Activated T-helper 1 cell treated with anti-CD3 and anti-CD28 coated beads, Interleukin-12 subunit alpha, Interleukin-12 subunit beta, Interleukin-2, Interleukin-4 antibody, amounts not matched to agents 30 ng/mL and 10 ng/mL and 1 ng/mL, durations not matched to agents 14 hours and 24 hours and 36 hours (primary cell): ENCODE results near the gene KCNB1. TPM values are rescaled to one million over a fixed set of nuclear protein-coding genes. Genes with fewer than 3 reads are reported as not detected.

Source experiments
- DNase-seq: peaks from one replicate; pipeline ENCODE4 v3.0.0; 2021; ENCODE audit warnings: low spot score
- H3K27ac Mint-ChIP-seq: one replicate; pipeline ENCODE4 v1.8.0; 2021; ENCODE audit warnings: mild to moderate bottlenecking, mixed read lengths
- H3K27me3 Mint-ChIP-seq: one replicate; pipeline ENCODE4 v1.8.0; 2022; ENCODE audit warnings: mild to moderate bottlenecking, moderate library complexity, mixed read lengths; ENCODE audit not compliant: insufficient read depth
- H3K36me3 Mint-ChIP-seq: one replicate; pipeline ENCODE4 v1.8.0; 2021; ENCODE audit warnings: low read depth, mixed read lengths
- H3K4me1 Mint-ChIP-seq: one replicate; pipeline ENCODE4 v1.8.0; 2021; ENCODE audit warnings: low read depth, mixed read lengths
- H3K4me3 Mint-ChIP-seq: one replicate; pipeline ENCODE4 v1.8.0; 2021; ENCODE audit warnings: mild to moderate bottlenecking, moderate library complexity, mixed read lengths
- H3K9me3 Mint-ChIP-seq: one replicate; pipeline ENCODE4 v1.8.0; 2021; ENCODE audit warnings: mixed read lengths
- intact Hi-C: fragments of 100-400 bp; cut with micrococcal nuclease; formaldehyde crosslinking; loops from one replicate; pipeline ENCODE4 v1.15.1; 2024
- total RNA-seq: library from RNA; stranded (reverse); gene quantifications from 2 replicates; pipeline ENCODE4 v1.2.3, GENCODE V29; 2022

The KCNB1 gene
- total RNA-seq, 1 donor from 2014 or later = 0.08 TPM

- DNase-seq = no peak
- Mint-ChIP-seq H3K27ac (no peak overlapping the region), H3K4me1 (peaks cover 3% of the 10 kb centered on the region), H3K4me3 (no peak overlapping the region), H3K27me3 (peaks cover 31% of the 10 kb centered on the region), H3K9me3 (no peaks in the 10 kb centered on the region), H3K36me3 (no peaks in the 10 kb centered on the region)
- intact Hi-C loops = no loop called here
These were observed 7.2 kb upstream of the KCNB1 start for GRCh38 chr20:49489688-49490087.

GRCh38 chr20:49486064-49486463 is 3.6 kb upstream of the KCNB1 start:
- intact Hi-C loops = no loop called here
- Mint-ChIP-seq H3K9me3 (no peaks in the 10 kb centered on the region), H3K27ac (no peak overlapping the region), H3K4me3 (no peak overlapping the region), H3K36me3 (no peaks in the 10 kb centered on the region), H3K27me3 (peaks cover 42% of the 10 kb centered on the region), H3K4me1 (peaks cover 9% of the 10 kb centered on the region)
- DNase-seq = no peak

GRCh38 chr20:49485563-49485962 is 3.1 kb upstream of the KCNB1 start:
- intact Hi-C loops = no loop called here
- Mint-ChIP-seq H3K4me1 (peaks cover 9% of the 10 kb centered on the region), H3K9me3 (no peaks in the 10 kb centered on the region), H3K36me3 (no peaks in the 10 kb centered on the region), H3K4me3 (no peak overlapping the region), H3K27me3 (peaks cover 43% of the 10 kb centered on the region), H3K27ac (no peak overlapping the region)
- no peak for DNase-seq

- Mint-ChIP-seq H3K27ac (peak overlapping the region; percentile 66), H3K27me3 (peaks cover 48% of the 10 kb centered on the region), H3K36me3 (no peaks in the 10 kb centered on the region), H3K4me3 (peak overlapping the region; percentile 85), H3K9me3 (no peaks in the 10 kb centered on the region), H3K4me1 (peaks cover 9% of the 10 kb centered on the region)
- DNase-seq = peak; percentile 67
- intact Hi-C loops = loop anchor here (1.0 to 5.0 kb wide), 4 partner anchors 50 to 150 kb away; no protein-coding TSS in a partner anchor
These were observed 2.0 kb upstream of the KCNB1 start for GRCh38 chr20:49484180-49485140.

- DNase-seq = no peak
- Mint-ChIP-seq H3K27me3 (peaks cover 50% of the 10 kb centered on the region), H3K27ac (no peak overlapping the region), H3K4me3 (no peak overlapping the region), H3K9me3 (no peaks in the 10 kb centered on the region), H3K4me1 (peaks cover 9% of the 10 kb centered on the region), H3K36me3 (no peaks in the 10 kb centered on the region)
- intact Hi-C loops = loop anchor here (1.0 to 5.0 kb wide), 4 partner anchors 51 to 149 kb away; no protein-coding TSS in a partner anchor
These were observed 1.2 kb upstream of the KCNB1 start for GRCh38 chr20:49483696-49484123.

- intact Hi-C loops = loop anchor here (5.0 kb wide), 1 partner anchor 124 kb away; no protein-coding TSS in a partner anchor
- DNase-seq = no peak
These were observed 689 bp upstream of the KCNB1 start for GRCh38 chr20:49483018-49483695.

GRCh38 chr20:49482173-49482572 is 295 bp downstream of the KCNB1 start:
- Mint-ChIP-seq H3K27ac (no peak overlapping the region), H3K4me3 (no peak overlapping the region), H3K36me3 (no peaks in the 10 kb centered on the region), H3K27me3 (peaks cover 47% of the 10 kb centered on the region), H3K9me3 (no peaks in the 10 kb centered on the region), H3K4me1 (peaks cover 9% of the 10 kb centered on the region)
- no peak for DNase-seq
- intact Hi-C loops = loop anchor here (5.0 kb wide), 1 partner anchor 125 kb away; no protein-coding TSS in a partner anchor

More at GRCh38 chr20:49483018-49483695, 689 bp upstream of the KCNB1 start:
- Mint-ChIP-seq H3K4me3 (no peak overlapping the region), H3K36me3 (no peaks in the 10 kb centered on the region), H3K9me3 (no peaks in the 10 kb centered on the region), H3K27ac (no peak overlapping the region), H3K27me3 (peaks cover 46% of the 10 kb centered on the region), H3K4me1 (peaks cover 9% of the 10 kb centered on the region)

GRCh38 chr20:49481116-49481515 is 1.4 kb downstream of the KCNB1 start:
- peaks cover 9% of the 10 kb centered on the region for H3K4me1 Mint-ChIP-seq
- H3K27ac Mint-ChIP-seq = no peak overlapping the region
- no peak overlapping the region for H3K4me3 Mint-ChIP-seq
- intact Hi-C loops = loop anchor here (5.0 kb wide), 1 partner anchor 126 kb away; no protein-coding TSS in a partner anchor
- peaks cover 45% of the 10 kb centered on the region for H3K27me3 Mint-ChIP-seq
- DNase-seq = no peak
- H3K36me3 Mint-ChIP-seq = no peaks in the 10 kb centered on the region
- H3K9me3 Mint-ChIP-seq = no peaks in the 10 kb centered on the region

- H3K4me1 Mint-ChIP-seq = peaks cover 9% of the 10 kb centered on the region
- intact Hi-C loops = loop anchor here (5.0 kb wide), 1 partner anchor 127 kb away; no protein-coding TSS in a partner anchor
- H3K27me3 Mint-ChIP-seq = peaks cover 42% of the 10 kb centered on the region
- no peak for DNase-seq
- H3K4me3 Mint-ChIP-seq = no peak overlapping the region
- no peaks in the 10 kb centered on the region for H3K9me3 Mint-ChIP-seq
- H3K36me3 Mint-ChIP-seq = no peaks in the 10 kb centered on the region
- no peak overlapping the region for H3K27ac Mint-ChIP-seq
These were observed 2.2 kb downstream of the KCNB1 start for GRCh38 chr20:49480236-49480635.

- no peaks in the 10 kb centered on the region for H3K9me3 Mint-ChIP-seq
- no peaks in the 10 kb centered on the region for H3K36me3 Mint-ChIP-seq
- peaks cover 7% of the 10 kb centered on the region for H3K4me1 Mint-ChIP-seq
- no peak overlapping the region for H3K4me3 Mint-ChIP-seq
- H3K27me3 Mint-ChIP-seq = peaks cover 45% of the 10 kb centered on the region
- H3K27ac Mint-ChIP-seq = no peak overlapping the region
- intact Hi-C loops = loop anchor here (5.0 kb wide), 1 partner anchor 128 kb away; no protein-coding TSS in a partner anchor
- DNase-seq = no peak
These were observed 2.7 kb downstream of the KCNB1 start for GRCh38 chr20:49479785-49480184.

- no peaks in the 10 kb centered on the region for H3K9me3 Mint-ChIP-seq
- H3K4me1 Mint-ChIP-seq = no peaks in the 10 kb centered on the region
- no peak for DNase-seq
- intact Hi-C loops = no loop called here
- H3K27me3 Mint-ChIP-seq = peaks cover 43% of the 10 kb centered on the region
- H3K27ac Mint-ChIP-seq = no peak overlapping the region
- H3K36me3 Mint-ChIP-seq = no peaks in the 10 kb centered on the region
- H3K4me3 Mint-ChIP-seq = no peak overlapping the region
These were observed 3.4 kb downstream of the KCNB1 start for GRCh38 chr20:49478754-49479689.

GRCh38 chr20:49478266-49478665 is 4.2 kb downstream of the KCNB1 start:
- intact Hi-C loops = no loop called here
- no peak for DNase-seq
- H3K27me3 Mint-ChIP-seq = peaks cover 43% of the 10 kb centered on the region
- no peak overlapping the region for H3K27ac Mint-ChIP-seq
- no peaks in the 10 kb centered on the region for H3K36me3 Mint-ChIP-seq
- no peak overlapping the region for H3K4me3 Mint-ChIP-seq
- no peaks in the 10 kb centered on the region for H3K4me1 Mint-ChIP-seq
- H3K9me3 Mint-ChIP-seq = no peaks in the 10 kb centered on the region
